SK-N-SH (cell line): ENCODE results near the gene WNT2.

Experiments
- CTCF ChIP-seq: fragments of 200-600 bp; sonication (generic); IDR thresholded peaks from 2 replicates; pipeline ENCODE4 v1.6.1; 2017; ENCODE audit warnings: antibody characterized with exemption, mild to moderate bottlenecking, moderate library complexity
- EZH2phosphoT487 ChIP-seq: fragments of 200-600 bp; sonication (generic); IDR thresholded peaks from 2 replicates; pipeline ENCODE4 v1.6.1; 2017; ENCODE audit warnings: low read depth, mixed run types, mild to moderate bottlenecking, antibody characterized with exemption, moderate library complexity, borderline replicate concordance
- YY1 ChIP-seq: IDR thresholded peaks from 2 replicates; pipeline ENCODE4 v1.4.0; 2012; ENCODE audit warnings: low read depth, mild to moderate bottlenecking

GRCh38 chr7:117346161-117346560 is 23.3 kb upstream of the WNT2 start:
- TF ChIP-seq CTCF (no peak), YY1 (no peak), EZH2phosphoT487 (no peak)
